BLaER1 treated with 17β-estradiol and CSF1 and Interleukin-3, amounts not matched to agents 10 nM and 100 nM (cell line): ENCODE data around the gene ZBTB46.
A peak's percentile ranks its signal among the peaks of the same experiment; 100 is the strongest.

Experiments used
- H3K27ac ChIP-seq, 11 experiments: shearing (Covaris generic); formaldehyde crosslinking; 2 replicates each; pipeline ENCODE4 v1.8.1; 2022
- H3K27me3 ChIP-seq, 11 experiments: shearing (Covaris generic); formaldehyde crosslinking; 2 replicates each; pipeline ENCODE4 v1.8.1; 2022
- H3K36me3 ChIP-seq, 11 experiments: shearing (Covaris generic); formaldehyde crosslinking; 2 replicates each; pipeline ENCODE4 v1.8.1; 2022
- H3K4me1 ChIP-seq, 10 experiments: shearing (Covaris generic); formaldehyde crosslinking; 2 replicates each; pipeline ENCODE4 v1.8.1; 2022
- H3K4me2 ChIP-seq, 11 experiments: shearing (Covaris generic); formaldehyde crosslinking; 2 replicates each; pipeline ENCODE4 v1.8.1; 2022
- H3K4me3 ChIP-seq, 10 experiments: shearing (Covaris generic); formaldehyde crosslinking; 2 replicates each; pipeline ENCODE4 v1.8.1; 2022
- H3K9ac ChIP-seq, 11 experiments: shearing (Covaris generic); formaldehyde crosslinking; 2 replicates each; pipeline ENCODE4 v1.8.1; 2022
- H3K9me3 ChIP-seq, 11 experiments: shearing (Covaris generic); formaldehyde crosslinking; replicated peaks in 1 of 11; 2 replicates each; pipeline ENCODE4 v1.8.1; 2022
- H4K20me1 ChIP-seq, 11 experiments: shearing (Covaris generic); formaldehyde crosslinking; 2 replicates each; pipeline ENCODE4 v1.8.1; 2022
- Cebpa-rat ChIP-seq, 11 experiments: shearing (Covaris generic); IDR thresholded peaks; 2 replicates each; pipeline ENCODE4 v1.8.1; 2022

The ZBTB46 gene

GRCh38 chr20:63746751-63747315, 84.2 kb downstream of the ZBTB46 start:
- Histone ChIP-seq H3K4me2 (peak overlapping the region in 8 of 11 experiments; percentile 26 to 60 (median 42); a peak in 12 of 22 replicates), H3K9ac (0 out of 22 replicates have a peak overlapping the region, but pooled peaks of 2 of the 11 experiments have one; percentile 17 to 35), H3K9me3 (no peaks in the 10 kb centered on the region), H3K36me3 (peaks cover 6 to 21% (median 16%) of the 10 kb centered on the region in 11 experiments; a peak in 18 of 22 replicates), H3K27ac (no peak overlapping the region), H3K4me1 (peaks cover 8 to 58% (median 47%) of the 10 kb centered on the region in 10 experiments), H3K27me3 (no peaks in the 10 kb centered on the region), H3K4me3 (no peak overlapping the region), H4K20me1 (peaks cover 0 to 18% (median 0%) of the 10 kb centered on the region in 11 experiments; a peak in 8 of 22 replicates)
- no peak for TF ChIP-seq Cebpa-rat (IDR thresholded peaks at IDR 0.05)

GRCh38 chr20:63745961-63746731, 84.9 kb downstream of the ZBTB46 start:
- TF ChIP-seq Cebpa-rat (IDR thresholded peaks at IDR 0.05) = no peak
- peaks cover 6 to 26% (median 19%) of the 10 kb centered on the region in 11 experiments; a peak in 18 of 22 replicates for H3K36me3 ChIP-seq
- H3K9ac ChIP-seq = no peak overlapping the region
- peaks cover 0 to 22% (median 5%) of the 10 kb centered on the region in 11 experiments; a peak in 11 of 22 replicates for H4K20me1 ChIP-seq
- no peak overlapping the region for H3K4me3 ChIP-seq
- no peaks in the 10 kb centered on the region for H3K27me3 ChIP-seq
- no peaks in the 10 kb centered on the region for H3K9me3 ChIP-seq
- H3K4me1 ChIP-seq = peaks cover 7 to 62% (median 51%) of the 10 kb centered on the region in 10 experiments
- no peak overlapping the region for H3K27ac ChIP-seq
- H3K4me2 ChIP-seq = peak overlapping the region in 5 of 11 experiments; percentile 38 to 60 (median 54); a peak in 5 of 22 replicates

- H3K4me1 ChIP-seq = peaks cover 9 to 62% (median 51%) of the 10 kb centered on the region in 10 experiments
- H3K27ac ChIP-seq = no peak overlapping the region
- H3K4me2 ChIP-seq = no peak overlapping the region
- H3K36me3 ChIP-seq = peaks cover 6 to 26% (median 19%) of the 10 kb centered on the region in 11 experiments; a peak in 18 of 22 replicates
- no peak overlapping the region for H3K4me3 ChIP-seq
- H3K9ac ChIP-seq = no peak overlapping the region
- peaks cover 0 to 29% (median 11%) of the 10 kb centered on the region in 11 experiments; a peak in 12 of 22 replicates for H4K20me1 ChIP-seq
- no peaks in the 10 kb centered on the region for H3K27me3 ChIP-seq
- no peak for TF ChIP-seq Cebpa-rat (IDR thresholded peaks at IDR 0.05)
- no peaks in the 10 kb centered on the region for H3K9me3 ChIP-seq
Observed at GRCh38 chr20:63745424-63745805, 85.6 kb downstream of the ZBTB46 start.

- Histone ChIP-seq H4K20me1 (peaks cover 0 to 31% (median 9%) of the 10 kb centered on the region in 11 experiments; a peak in 12 of 22 replicates), H3K9ac (no peak overlapping the region), H3K27me3 (no peaks in the 10 kb centered on the region), H3K36me3 (peaks cover 6 to 26% (median 19%) of the 10 kb centered on the region in 11 experiments; a peak in 18 of 22 replicates), H3K4me2 (no peak overlapping the region), H3K4me3 (no peak overlapping the region), H3K4me1 (peaks cover 11 to 59% (median 46%) of the 10 kb centered on the region in 10 experiments), H3K9me3 (no peaks in the 10 kb centered on the region), H3K27ac (no peak overlapping the region)
- no peak for TF ChIP-seq Cebpa-rat (IDR thresholded peaks at IDR 0.05)
Observed at GRCh38 chr20:63744574-63745423, 86.3 kb downstream of the ZBTB46 start.

GRCh38 chr20:63744158-63744557, 86.9 kb downstream of the ZBTB46 start:
- Histone ChIP-seq H4K20me1 (peaks cover 0 to 33% (median 11%) of the 10 kb centered on the region in 11 experiments; a peak in 16 of 22 replicates), H3K27me3 (no peaks in the 10 kb centered on the region), H3K9ac (no peak overlapping the region), H3K4me1 (peaks cover 13 to 56% (median 44%) of the 10 kb centered on the region in 10 experiments), H3K4me2 (no peak overlapping the region), H3K9me3 (no peaks in the 10 kb centered on the region), H3K27ac (no peak overlapping the region), H3K36me3 (peaks cover 6 to 26% (median 19%) of the 10 kb centered on the region in 11 experiments; a peak in 18 of 22 replicates), H3K4me3 (no peak overlapping the region)
- no peak for TF ChIP-seq Cebpa-rat (IDR thresholded peaks at IDR 0.05)

GRCh38 chr20:63743210-63743970, 87.7 kb downstream of the ZBTB46 start:
- peaks cover 4 to 40% (median 18%) of the 10 kb centered on the region in 11 experiments; a peak in 20 of 22 replicates for H4K20me1 ChIP-seq
- H3K4me1 ChIP-seq = peaks cover 20 to 56% (median 45%) of the 10 kb centered on the region in 10 experiments
- H3K36me3 ChIP-seq = peaks cover 6 to 26% (median 19%) of the 10 kb centered on the region in 11 experiments; a peak in 18 of 22 replicates
- no peak overlapping the region for H3K4me2 ChIP-seq
- no peak overlapping the region; a peak in 1 of 22 replicates for H3K27ac ChIP-seq
- H3K4me3 ChIP-seq = no peak overlapping the region
- no peak for TF ChIP-seq Cebpa-rat (IDR thresholded peaks at IDR 0.05)
- peaks cover 0 to 4% (median 0%) of the 10 kb centered on the region in 11 experiments; a peak in 3 of 22 replicates for H3K27me3 ChIP-seq
- H3K9me3 ChIP-seq = no peaks in the 10 kb centered on the region
- 0 out of 22 replicates have a peak overlapping the region, but pooled peaks of 2 of the 11 experiments have one; percentile 3 to 37 for H3K9ac ChIP-seq

GRCh38 chr20:63742381-63743024, 88.6 kb downstream of the ZBTB46 start:
- H3K4me1 ChIP-seq = peaks cover 26 to 56% (median 45%) of the 10 kb centered on the region in 10 experiments
- H4K20me1 ChIP-seq = peaks cover 9 to 47% (median 23%) of the 10 kb centered on the region in 11 experiments; a peak in 21 of 22 replicates
- H3K27ac ChIP-seq = no peak overlapping the region
- H3K9ac ChIP-seq = peak overlapping the region in 3 of 11 experiments; percentile 35 to 86 (median 83); a peak in 2 of 22 replicates
- H3K36me3 ChIP-seq = peaks cover 6 to 26% (median 19%) of the 10 kb centered on the region in 11 experiments; a peak in 18 of 22 replicates
- no peaks in the 10 kb centered on the region for H3K9me3 ChIP-seq
- TF ChIP-seq Cebpa-rat (IDR thresholded peaks at IDR 0.05) = no peak
- H3K4me2 ChIP-seq = 0 out of 22 replicates have a peak overlapping the region, but pooled peaks of 1 of the 11 experiments have one; percentile 99
- no peak overlapping the region for H3K4me3 ChIP-seq
- peaks cover 0 to 11% (median 0%) of the 10 kb centered on the region in 11 experiments; a peak in 6 of 22 replicates for H3K27me3 ChIP-seq
